22Rv1 (cell line): ENCODE results near the gene SH2D5.

Experiments used
- H3K27ac ChIP-seq: fragments of 450-650 bp; 2 replicates; pipeline ENCODE4 v1.5.1; 2017
- CTCF ChIP-seq: fragments of 450-650 bp; IDR thresholded peaks from 2 replicates; pipeline ENCODE4 v1.5.1; 2017; ENCODE audit warnings: mild to moderate bottlenecking
- ZFX ChIP-seq: fragments of 450-650 bp; IDR thresholded peaks from 2 replicates; pipeline ENCODE4 v1.6.1; 2017; ENCODE audit warnings: antibody characterized with exemption, borderline replicate concordance

SH2D5 gene

GRCh38 chr1:20708891-20709290, 23.6 kb downstream of the SH2D5 start:
- TF ChIP-seq CTCF: no peak
- no peak for TF ChIP-seq ZFX
- H3K27ac ChIP-seq: no peak overlapping the region

- TF ChIP-seq ZFX: no peak
- no peak overlapping the region for H3K27ac ChIP-seq
Measured at GRCh38 chr1:20708057-20708456, 24.4 kb downstream of the SH2D5 start.

GRCh38 chr1:20706841-20707240, 25.7 kb downstream of the SH2D5 start:
- TF ChIP-seq CTCF (no peak), ZFX (no peak)
- H3K27ac ChIP-seq: no peak overlapping the region

- TF ChIP-seq ZFX (no peak), CTCF (no peak)
- H3K27ac ChIP-seq: no peak overlapping the region
Measured at GRCh38 chr1:20705203-20705755, 27.2 kb downstream of the SH2D5 start.

GRCh38 chr1:20704390-20705202, 27.9 kb downstream of the SH2D5 start:
- TF ChIP-seq ZFX (no peak), CTCF (no peak)
- no peak overlapping the region for H3K27ac ChIP-seq

GRCh38 chr1:20703124-20703756, 29.3 kb downstream of the SH2D5 start:
- TF ChIP-seq CTCF: no peak
- no peak for TF ChIP-seq ZFX
- H3K27ac ChIP-seq: no peak overlapping the region

GRCh38 chr1:20702416-20702815, 30.1 kb downstream of the SH2D5 start:
- TF ChIP-seq CTCF (peak; percentile 12; the same call in 1 of the 2 replicates), ZFX (no peak)
- no peak overlapping the region for H3K27ac ChIP-seq
